ENCODE results near the gene TMEM141. TPM values are rescaled to one million over a fixed set of nuclear protein-coding genes. Genes with fewer than 3 reads are reported as not detected.

TMEM141 gene
- 84.2 and 95.0 TPM in 2 replicates for total RNA-seq

GRCh38 chr9:136790640-136791515 is at the start of gene TMEM141:
TMEM141 (plus strand) TSS chr9:136791344; CDS start chr9:136791371, 27 bp downstream.

GRCh38 chr9:136742591-136743391 is 48.4 kb upstream of the TMEM141 start, which contains the start of gene LCN10:
LCN10 (minus strand) TSS chr9:136742940; CDS start chr9:136742903, 37 bp downstream.

GRCh38 chr9:136748201-136748600 is 42.9 kb upstream of the TMEM141 start, which contains the start of gene LCN6:
LCN6 (minus strand) TSS chr9:136748525; CDS start chr9:136748483, 42 bp downstream.

GRCh38 chr9:136764301-136764891 is 26.7 kb upstream of the TMEM141 start, which contains the start of gene LCN15:
LCN15 (minus strand) TSS chr9:136764518; CDS start chr9:136764488, 30 bp downstream.

GRCh38 chr9:136796238-136796774 is 5.2 kb downstream of the TMEM141 start, which contains the start of gene CCDC183:
CCDC183 (plus strand) TSS chr9:136796338; CDS start chr9:136796398, 60 bp downstream.

GRCh38 chr9:136807281-136808074 is 16.3 kb downstream of the TMEM141 start, which contains the start of gene RABL6:
RABL6 (plus strand) TSS chr9:136807948; CDS start chr9:136808197, 249 bp downstream.

GRCh38 chr9:136842380-136842948 is 51.3 kb downstream of the TMEM141 start, which contains the start of gene AJM1:
AJM1 (plus strand) TSS chr9:136842478; CDS start chr9:136844415, 1,937 bp downstream.

Other genes starting within 250 kb of the TMEM141 start
- gene NOTCH1, start 245.3 kb upstream of the TMEM141 start, total RNA-seq = 12.1 and 24.5 TPM in 2 replicates
- 38.3 and 57.8 TPM in 2 replicates for gene EGFL7, start 128.4 kb upstream of the TMEM141 start, total RNA-seq
- gene AGPAT2, start 103.9 kb upstream of the TMEM141 start, total RNA-seq = 54.1 and 55.0 TPM in 2 replicates
- 8.1 and 12.1 TPM in 2 replicates for gene DIPK1B, start 78.8 kb upstream of the TMEM141 start, total RNA-seq
- gene LCN10, start 48.4 kb upstream of the TMEM141 start, total RNA-seq = not detected in 2 replicates
- gene LCN6, start 42.8 kb upstream of the TMEM141 start, total RNA-seq = not detected in 2 replicates
- not detected in 2 replicates for gene LCN8, start 33.1 kb upstream of the TMEM141 start, total RNA-seq
- not detected in 2 replicates for gene LCN15, start 26.8 kb upstream of the TMEM141 start, total RNA-seq
- under 0.01 and 0.28 TPM in 2 replicates for gene CCDC183, start 5.0 kb downstream of the TMEM141 start, total RNA-seq
- gene RABL6, start 16.6 kb downstream of the TMEM141 start, total RNA-seq = 41.4 and 79.9 TPM in 2 replicates
- 1.5 and 6.8 TPM in 2 replicates for gene AJM1, start 51.1 kb downstream of the TMEM141 start, total RNA-seq
- gene PHPT1, start 58.1 kb downstream of the TMEM141 start, total RNA-seq = 96.0 and 110 TPM in 2 replicates
- 3.3 and 9.6 TPM in 2 replicates for gene MAMDC4, start 61.0 kb downstream of the TMEM141 start, total RNA-seq
- 297 and 393 TPM in 2 replicates for gene EDF1, start 75.0 kb downstream of the TMEM141 start, total RNA-seq
- 9.0 and 28.9 TPM in 2 replicates for gene TRAF2, start 95.2 kb downstream of the TMEM141 start, total RNA-seq
- gene FBXW5, start 153.4 kb downstream of the TMEM141 start, total RNA-seq = 161 and 176 TPM in 2 replicates
- gene C8G, start 153.9 kb downstream of the TMEM141 start, total RNA-seq = 0.19 TPM in 1 of 2 replicates, not detected in the other
- gene LCN12, start 160.9 kb downstream of the TMEM141 start, total RNA-seq = not detected in 2 replicates
- 1.7 TPM in 1 of 2 replicates, not detected in the other for gene PTGDS, start 186.2 kb downstream of the TMEM141 start, total RNA-seq
- gene LCNL1, start 191.6 kb downstream of the TMEM141 start, total RNA-seq = 0.85 TPM in 1 of 2 replicates, not detected in the other
- gene PAXX, start 201.1 kb downstream of the TMEM141 start, total RNA-seq = 14.9 and 23.6 TPM in 2 replicates
- 0.56 and 1.7 TPM in 2 replicates for gene CLIC3, start 205.2 kb downstream of the TMEM141 start, total RNA-seq
- gene ABCA2, start 236.9 kb downstream of the TMEM141 start, total RNA-seq = 10.4 and 20.3 TPM in 2 replicates
- not detected in 2 replicates for gene FUT7, start 240.7 kb downstream of the TMEM141 start, total RNA-seq

Data from regular cardiac myocyte (primary cell).